Suppressor macrophage treated with lipopolysaccharide for 1 hour (primary cell): Measurements from ENCODE around the gene NR3C1.

ENCODE experiments used
- DNase-seq, 3 donors: peaks; one replicate each; pipeline ENCODE4 v3.0.0-alpha.2; 2020 to 2022

NR3C1 gene

DNA sequence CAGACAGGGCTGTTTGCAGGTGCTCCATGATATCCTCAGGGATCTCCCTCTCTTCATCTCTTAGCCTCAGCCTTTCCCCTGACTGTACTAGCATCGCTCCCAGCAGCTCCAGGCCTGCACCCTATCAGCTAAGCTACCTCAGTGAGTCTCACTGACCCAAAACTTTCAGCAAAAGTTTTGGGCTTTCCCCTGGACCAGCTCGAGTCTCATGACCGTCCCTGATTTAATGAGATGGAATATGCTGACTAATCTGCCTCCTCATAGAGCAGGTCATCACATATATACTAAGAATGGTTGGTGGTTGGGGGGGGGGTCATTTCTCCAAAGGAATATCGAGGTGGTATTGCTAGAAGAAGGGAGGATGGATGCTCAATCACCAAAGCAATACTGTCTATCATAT, 151.5 kb downstream of the NR3C1 start:
- DNase-seq: peak; percentile 21 to 37 (median 24)

DNA sequence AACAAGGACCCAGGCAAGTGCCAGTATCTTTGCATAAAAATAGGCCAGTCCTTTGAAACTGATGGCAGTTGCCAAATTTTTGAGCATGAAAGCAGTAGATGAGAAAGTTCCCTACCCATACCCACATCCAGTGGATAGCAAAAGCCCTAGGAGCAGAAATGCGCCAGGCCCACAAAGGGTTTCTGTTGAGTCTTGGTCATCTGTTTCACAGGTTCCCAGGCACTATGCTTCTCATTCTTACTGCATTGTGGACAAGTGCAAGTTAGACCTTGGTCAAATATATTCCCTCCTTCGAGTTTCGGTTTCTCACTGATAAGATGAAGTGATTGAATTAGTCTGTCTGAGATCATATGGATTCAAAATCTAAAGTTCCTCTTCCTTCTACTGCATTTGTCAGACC, 152.3 kb downstream of the NR3C1 start:
- DNase-seq: peak in 2 of 3 donors; percentile 20 to 32

DNA sequence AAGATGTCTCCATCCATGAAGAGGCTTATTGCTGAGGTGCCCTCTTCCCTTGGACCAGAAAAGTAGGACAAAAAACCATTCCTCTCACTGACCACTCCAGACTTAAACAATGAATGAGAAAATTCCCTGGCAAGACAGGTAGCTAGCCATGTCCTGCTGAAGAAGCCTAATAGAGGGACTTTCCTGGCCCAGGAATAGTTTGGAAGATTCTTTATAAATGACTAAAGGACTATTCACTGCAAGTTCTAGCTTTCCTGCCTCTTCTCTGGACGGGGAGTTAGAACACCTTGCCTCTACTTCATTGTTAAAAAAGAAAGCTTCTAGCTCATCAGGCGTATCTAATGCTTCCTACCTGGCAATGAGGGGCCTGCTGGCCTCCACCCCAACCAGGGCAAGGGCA, 153.6 kb downstream of the NR3C1 start:
- no peak for DNase-seq

DNA sequence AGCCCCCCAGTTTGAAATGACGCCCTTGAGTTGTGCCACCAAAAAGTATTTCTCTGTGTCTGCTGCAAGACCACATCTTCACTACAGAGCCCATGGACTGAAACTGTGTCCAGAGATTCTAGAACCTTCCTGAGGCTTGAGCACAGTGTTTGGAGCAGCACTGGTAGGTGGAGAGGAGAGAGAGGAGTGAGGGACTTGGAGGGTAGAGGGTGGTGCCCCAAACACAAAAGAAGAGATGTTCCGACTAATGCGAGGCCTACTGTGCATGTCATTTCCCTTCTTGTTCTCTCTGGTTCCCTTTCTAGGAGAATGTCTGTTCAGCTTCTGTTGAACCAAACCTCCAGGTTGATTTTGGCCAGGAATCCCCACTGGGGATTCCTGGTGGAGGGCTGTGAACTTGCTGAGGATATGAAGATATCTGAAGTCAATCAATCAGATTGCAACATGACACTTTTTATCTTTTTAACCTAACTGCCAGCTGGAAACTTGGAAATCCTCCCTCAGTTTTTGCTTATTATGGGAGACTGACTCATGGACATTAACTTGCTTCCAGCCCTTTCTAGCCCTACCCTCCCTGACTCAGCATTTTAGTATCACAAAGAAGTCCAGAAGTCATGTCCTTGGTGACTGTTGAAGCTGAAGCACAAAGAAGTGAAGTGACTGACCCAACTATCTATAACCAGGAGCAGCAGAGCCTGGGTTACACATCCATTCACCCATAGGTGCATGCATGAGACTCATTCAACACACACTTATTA, 154.5 kb downstream of the NR3C1 start:
- peak; percentile 57 to 69 (median 61) for DNase-seq

DNA sequence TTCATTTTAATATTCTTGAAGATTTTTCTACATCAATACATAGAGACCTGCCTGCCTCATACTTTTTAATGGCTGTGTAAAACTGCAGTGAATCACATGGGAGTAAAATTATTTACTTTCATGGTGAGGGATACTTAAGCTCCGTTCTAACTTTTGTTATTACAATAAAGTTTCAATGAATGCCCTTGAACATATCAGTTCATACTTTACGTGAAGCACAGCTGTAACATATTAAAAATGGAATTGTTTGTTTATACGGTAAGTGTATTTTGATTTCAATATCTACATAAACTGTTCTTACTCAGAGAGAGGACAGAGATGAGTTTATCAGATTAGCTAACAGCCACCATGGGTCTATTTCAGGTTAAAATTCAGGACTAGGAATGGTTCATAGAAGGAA, 155.1 kb downstream of the NR3C1 start:
- DNase-seq: no peak

DNA sequence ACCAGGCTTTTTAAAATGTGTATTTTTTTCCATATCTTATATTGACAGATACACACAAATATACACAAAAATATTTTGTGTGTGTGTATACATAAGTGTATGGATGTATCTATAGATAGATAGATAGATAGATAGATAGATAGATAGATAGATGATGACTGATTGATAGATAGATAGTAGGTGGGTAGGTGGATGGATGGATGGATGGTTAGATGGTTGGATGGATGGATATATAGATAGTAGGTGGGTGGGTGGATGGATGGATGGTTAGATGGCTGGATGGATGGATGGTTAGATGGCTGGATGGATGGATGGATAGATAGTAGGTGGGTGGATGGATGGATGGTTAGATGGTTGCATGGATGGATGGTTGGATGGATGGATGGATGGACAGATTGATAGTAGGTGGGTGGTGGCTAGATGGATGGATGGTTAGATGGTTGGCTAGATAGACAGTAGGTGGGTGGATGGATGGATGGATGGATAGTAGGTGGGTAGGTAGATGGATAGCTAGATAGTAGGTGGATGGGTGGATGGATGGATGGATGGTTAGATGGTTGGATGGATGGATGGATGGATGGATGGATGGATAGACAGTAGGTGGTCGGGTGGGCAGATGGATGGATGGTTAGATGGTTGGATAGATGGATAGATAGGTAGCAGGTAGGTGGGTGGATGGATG, 156.2 kb downstream of the NR3C1 start:
- no peak for DNase-seq

DNA sequence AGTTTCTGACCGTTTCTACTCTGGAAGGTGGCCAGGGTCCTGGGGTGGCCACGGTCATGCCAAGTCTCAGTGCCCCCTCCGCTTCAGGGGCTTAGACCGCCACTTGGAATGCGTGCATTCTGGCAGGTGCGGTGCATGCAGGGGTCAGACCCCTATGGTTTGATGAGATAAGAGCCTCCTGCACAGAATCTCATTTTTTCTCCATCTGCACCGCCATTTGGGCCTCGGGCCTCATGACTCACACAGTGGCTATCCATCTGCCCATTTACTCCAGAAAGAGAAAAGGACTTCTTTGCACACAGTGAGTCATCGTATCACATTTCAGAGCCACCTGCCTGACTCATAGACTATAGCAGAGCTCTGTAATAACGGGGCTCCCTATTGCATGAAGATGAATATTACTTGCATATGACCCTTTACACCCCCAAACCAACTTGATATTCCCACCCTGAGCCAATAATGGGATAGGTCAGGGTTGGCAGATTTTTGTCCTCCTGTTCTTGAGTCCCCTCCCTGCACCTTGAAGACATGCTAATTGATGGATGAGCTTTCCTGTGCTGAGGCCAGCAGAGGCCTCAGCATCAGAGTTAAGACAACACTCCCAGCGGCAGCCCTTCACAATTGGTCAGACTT, 157.4 kb downstream of the NR3C1 start:
- peak; percentile 33 to 51 (median 51) for DNase-seq

DNA sequence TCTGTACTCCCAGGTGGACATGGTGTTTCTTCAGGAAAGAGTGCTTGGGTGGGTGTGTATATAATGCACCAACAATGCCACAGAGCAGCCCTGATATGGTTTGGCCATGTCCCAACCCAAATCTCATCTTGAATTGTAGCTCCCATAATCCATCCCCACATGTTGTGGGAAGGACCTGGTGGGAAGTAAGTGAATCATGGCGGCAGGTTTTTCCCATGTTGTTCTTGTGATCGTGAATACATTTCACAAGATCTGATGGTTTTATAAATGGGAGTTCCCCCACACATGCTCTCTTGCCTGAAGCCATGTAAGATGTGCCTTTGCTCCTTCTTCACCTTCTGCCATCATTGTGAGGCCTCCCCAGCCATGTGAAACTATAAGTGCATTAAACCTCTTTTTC, 158.5 kb downstream of the NR3C1 start:
- DNase-seq: peak in 2 of 3 donors; percentile 39 to 43

DNA sequence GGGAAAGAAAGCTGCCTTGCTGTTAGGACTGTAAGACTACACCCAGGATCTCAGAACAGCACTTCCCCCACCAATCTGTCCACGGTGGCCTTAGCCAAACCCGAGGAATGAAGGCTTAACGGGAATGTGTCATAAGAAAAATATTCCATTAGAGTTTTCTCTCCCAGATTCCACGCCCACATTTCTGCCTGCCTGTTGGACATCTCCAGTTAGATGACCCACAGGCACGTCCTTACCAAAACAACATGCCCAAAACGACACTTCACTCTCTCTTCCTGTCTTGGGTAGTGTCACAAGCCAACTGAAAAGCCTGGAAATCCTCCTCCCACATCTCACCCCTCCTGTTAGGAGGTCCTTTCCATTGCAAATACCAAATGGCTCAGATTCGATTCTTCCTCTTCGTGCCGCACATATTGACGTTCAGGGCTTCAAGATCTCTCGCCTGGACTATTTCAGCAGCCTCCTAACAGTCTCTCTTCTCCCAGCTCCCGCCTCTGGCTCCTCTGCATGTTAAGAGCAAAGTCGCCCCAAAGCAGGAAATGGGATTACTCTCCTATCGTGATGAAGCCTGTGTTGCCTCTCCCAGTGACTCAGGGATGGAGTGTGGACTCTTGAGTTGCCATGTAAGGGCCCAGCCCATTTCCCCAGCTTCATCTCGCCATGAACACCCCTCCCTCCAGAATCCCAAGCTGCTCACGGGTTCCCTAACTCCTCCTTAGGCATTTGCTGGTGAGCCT, 159.3 kb downstream of the NR3C1 start:
- DNase-seq: no peak

DNA sequence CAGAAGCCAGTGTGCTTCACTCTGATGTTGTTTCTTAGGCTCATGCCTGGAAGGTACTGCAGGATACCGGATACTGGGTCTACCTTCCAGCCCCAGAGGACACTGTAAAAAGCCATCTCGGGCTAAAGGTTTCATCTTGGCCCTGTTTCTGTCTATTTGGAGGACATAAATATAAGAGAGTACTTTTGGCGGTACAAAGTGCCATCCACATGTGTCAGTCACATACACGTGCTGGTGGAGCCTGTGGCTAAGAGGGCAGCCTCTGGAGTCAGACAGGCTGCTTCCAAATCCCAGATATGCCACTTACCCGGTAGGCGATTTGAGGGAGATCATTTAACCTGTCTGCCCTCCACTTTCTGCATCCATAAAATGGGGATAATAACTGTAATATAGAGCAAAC, 160.4 kb downstream of the NR3C1 start:
- DNase-seq: no peak

DNA sequence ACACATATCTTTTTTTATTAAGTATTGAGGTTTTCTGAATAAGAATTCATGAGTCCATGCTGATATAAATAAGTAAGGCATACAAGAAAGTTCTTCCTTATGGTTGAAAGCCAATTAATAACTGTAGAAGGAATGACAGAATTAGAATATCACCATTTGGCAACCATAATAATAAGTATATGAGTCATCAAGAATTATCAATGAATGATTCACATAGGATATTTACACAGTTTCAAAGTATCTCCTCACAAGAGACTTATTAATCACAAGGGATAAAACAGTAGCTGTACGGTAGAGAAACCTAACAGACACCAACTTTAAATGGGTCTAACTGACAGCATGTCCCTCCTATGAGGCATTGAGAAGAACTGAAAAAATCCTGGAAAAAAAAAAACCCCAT, 161.6 kb downstream of the NR3C1 start:
- DNase-seq: no peak

DNA sequence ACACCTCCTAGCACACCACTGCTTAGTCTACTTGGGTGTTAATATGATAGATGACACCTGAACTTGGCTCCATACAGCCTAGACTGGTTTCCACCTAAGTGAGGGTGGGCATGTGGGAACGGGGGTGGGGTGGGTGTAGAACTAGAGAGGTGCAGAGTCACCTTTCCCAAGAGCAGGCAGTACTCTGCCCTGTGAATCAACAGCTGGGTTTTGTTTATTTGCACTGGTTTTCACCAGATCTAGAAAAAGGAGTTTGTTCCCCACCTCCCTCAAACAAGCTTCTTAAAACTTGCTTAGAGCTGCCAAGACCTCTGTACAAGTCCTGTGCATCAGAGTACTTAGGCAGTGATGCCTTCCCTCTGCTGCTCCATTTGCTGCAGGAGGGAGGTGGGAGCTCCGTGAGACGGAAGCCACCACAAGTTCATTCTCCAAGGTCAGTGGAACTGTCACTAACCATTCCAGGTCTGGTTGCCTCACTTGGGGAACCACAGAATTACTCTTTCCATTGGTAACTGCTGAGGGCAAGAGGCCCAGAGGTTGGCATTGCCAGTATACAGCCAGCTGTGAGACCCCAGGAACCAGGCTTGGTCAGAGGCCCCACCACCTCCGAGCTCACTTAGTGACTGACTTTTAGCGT, 163.5 kb downstream of the NR3C1 start:
- peak in 1 of 3 donors; percentile 39 for DNase-seq

DNA sequence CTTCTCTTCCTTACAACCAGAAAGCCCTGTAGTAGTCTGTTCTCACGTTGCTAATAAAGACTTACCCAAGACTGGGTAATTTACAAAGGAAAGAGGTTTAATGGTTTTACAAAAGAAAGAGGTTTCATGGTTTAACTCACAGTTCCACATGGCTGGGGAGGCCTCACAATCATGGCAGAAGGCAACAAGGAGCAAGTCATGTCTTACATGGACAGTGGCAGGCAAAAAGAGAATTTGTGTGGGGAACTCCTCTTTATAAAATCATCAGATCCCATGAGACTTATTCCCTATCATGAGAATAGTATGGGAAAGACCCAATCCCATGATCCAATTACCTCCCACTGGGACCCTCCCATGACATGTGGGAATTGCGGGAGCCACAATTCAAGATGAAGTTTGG, 164.9 kb downstream of the NR3C1 start:
- DNase-seq: no peak

DNA sequence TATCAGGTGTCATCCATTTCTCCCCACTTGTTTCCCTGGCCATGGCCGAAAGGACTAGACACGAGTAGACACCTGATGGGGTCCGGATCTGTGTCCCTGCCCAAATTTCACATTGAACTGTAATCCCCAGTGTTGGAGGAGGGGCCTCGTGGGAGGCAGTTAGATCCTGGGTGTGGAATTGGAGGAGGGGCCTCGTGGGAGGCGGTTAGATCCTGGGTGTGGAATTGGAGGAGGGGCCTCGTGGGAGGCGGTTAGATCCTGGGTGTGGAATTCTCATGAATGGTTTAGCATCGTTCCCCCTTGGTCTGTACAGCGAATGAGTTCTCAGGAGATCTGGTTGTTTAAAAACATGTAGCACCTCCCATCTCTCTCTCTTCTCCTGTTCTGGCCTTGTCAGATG, 165.8 kb downstream of the NR3C1 start:
- no peak for DNase-seq

DNA sequence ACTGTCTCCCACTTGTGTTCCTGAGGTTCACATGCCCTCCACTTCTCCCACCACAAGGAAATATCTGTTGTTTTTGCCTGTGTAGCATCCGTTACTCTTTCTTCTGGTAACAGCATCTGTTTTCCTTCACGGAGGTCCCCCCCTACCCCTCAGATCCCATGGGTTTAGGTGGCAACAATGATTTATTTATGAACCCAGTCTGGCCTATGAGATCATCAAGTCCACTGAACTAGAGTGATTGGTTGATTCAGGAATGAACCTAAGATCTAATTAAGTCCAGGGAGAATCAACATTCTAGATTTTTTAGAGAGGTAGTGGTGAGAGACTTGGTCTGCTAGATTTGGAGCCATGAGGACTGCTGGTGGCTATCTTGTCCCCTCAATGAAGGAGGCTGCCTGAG, 166.8 kb downstream of the NR3C1 start:
- no peak for DNase-seq

DNA sequence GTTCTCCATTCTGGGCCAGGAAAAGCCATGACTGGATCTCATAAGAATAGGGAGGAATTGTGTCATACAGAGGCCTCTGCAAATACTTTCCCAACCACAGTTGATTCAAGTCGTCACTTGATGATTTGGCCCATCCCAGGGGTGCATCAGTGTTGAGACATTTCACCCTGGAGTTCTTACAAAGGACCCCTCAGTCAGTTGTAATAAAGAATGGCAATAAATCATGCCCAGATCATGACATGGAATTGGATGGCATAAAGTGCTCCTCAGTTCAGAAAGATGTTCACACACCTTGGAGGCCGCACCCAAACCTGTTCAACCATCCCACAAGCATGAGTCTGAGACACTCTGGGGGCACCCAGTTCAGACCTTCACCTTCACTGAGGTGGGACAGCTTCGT, 168.1 kb downstream of the NR3C1 start:
- no peak for DNase-seq

DNA sequence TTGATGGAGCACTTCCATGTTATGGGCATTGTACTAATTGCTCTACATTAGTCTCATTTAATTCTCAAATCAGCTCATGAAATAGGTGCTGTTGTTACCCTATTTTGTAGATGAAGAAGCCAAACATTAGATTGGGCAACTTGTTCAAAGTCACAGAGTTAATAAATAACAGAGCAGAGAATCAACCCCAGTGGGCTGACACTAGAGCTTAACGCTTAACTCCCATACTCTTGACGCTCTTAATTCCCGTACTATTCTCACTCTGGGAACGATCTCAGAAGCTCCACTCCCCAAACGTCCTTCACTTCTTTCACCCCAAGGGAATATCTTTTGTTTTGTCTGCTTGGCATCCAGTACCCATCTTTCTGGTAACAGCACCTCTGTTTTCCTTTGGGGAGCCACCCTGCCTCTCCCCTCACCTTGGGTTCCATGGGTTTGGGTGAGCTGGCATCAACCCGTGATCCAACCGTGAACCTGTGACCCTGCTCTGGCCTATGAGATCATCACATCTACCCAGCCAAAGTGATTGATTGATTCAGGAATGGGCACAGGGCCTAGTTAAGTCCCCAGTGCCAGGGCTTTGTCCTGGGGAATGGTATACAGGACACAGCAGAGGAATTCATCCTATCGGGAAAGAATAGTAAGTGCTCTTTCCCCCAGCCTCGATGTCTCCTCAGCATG, 169.2 kb downstream of the NR3C1 start:
- DNase-seq: no peak

DNA sequence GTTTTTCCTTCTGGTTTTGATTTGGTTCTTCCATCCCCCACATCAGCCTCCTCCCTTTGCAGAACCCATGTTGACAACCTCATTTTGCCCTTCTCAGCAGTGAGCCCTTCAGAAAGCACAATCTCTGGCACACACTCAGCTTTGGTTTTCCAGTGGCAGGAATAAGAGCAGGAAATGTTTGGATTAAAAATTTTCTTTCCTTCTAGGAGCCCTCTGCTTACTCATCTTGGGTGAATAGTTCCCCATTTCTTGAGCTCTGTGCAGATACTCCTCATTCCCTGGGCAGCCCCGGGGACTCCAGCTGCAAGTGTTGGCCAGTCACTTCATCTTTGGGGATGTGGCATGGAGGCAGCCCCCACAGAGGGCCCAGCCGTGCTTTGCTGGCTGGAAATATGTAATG, 170.5 kb downstream of the NR3C1 start:
- DNase-seq: peak; percentile 81 to 85 (median 84)

DNA sequence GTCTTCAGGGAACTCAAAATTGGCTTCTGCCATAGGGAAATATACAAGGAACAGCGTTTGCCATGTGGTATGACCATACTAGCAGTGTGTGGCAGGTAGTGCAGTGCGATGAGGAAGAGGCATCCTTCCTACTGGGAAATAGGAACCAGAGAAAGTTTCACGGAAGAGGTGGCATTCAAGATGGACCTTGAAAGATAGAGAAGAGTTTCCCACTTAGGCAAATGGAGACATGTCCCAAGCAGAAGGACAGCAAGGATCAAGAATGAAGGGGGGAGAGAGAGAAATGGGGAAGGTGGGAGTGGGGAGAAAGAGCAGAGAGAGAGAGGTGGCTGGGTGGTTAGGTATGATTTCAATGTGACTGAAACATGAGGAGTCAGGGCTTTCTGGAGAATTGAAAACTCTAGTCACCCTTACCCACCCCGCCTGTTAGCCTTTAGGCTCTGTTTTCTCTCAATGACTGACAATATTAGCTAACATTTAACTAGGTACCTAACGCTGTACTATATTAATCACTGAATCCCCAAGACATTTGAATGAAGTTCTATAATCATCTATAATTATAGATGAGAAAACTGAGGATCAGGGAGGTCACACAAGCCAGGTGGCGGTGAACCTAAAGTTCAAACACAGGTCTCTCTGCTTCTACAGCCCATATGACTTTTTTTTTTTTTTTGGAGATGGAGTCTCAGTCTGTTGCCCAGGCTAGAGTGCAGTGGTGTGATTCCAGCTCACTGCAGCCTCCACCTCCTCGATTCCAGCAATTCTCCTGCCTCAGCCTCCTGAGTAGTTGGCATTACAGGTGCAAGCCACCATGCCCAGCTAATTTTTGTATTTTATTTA, 171.3 kb downstream of the NR3C1 start:
- no peak for DNase-seq

DNA sequence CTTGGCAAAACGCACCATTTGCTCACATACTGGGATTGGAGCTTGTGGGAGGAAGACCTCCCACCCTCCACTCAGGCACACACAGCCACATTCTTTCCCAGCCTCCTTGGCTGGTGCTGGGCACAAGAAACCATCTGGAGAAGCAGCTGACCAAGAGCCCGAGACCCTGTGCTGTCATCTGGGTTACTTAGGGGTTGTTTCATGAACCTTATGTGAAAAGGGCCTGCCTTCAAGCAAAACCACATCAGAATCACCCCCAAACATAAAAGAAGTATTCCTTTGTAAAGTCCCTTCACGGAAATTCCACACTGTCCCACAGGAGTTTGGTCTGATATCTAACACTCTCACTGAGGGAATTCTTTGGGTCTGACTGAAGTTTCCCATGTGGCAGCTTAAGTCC, 172.1 kb downstream of the NR3C1 start:
- DNase-seq: no peak

DNA sequence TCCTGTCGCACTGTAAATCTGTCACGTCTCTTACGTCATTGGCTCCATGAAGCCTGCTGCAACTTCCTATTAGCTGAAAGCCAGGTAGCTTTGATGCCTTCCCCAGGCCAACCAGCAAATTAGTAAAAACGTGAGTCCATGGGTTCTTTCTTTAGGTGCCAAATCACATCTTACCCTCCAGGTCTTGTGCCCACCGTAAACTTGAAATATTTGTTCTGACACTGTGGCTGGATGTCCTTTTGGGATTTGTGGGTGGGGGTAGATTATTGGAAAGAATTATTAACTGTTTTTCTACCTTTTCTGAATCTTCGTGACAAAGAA, 172.8 kb downstream of the NR3C1 start:
- no peak for DNase-seq
